HEK293 (cell line): ENCODE measurements around the gene ADGB.

Source experiments
- CTCF ChIP-seq: fragments of 450-650 bp; formaldehyde crosslinking; IDR thresholded peaks from 2 replicates; pipeline ENCODE4 v1.5.1; 2016; ENCODE audit warnings: missing biosample characterization, missing genetic modification characterization
- OVOL3 ChIP-seq: fragments of 450-650 bp; formaldehyde crosslinking; IDR thresholded peaks from 2 replicates; pipeline ENCODE4 v1.5.1; 2016; ENCODE audit warnings: missing biosample characterization, missing genetic modification characterization
- YY1 ChIP-seq: fragments of 450-650 bp; formaldehyde crosslinking; IDR thresholded peaks from 2 replicates; pipeline ENCODE4 v1.5.1; 2018; ENCODE audit warnings: missing biosample characterization, missing genetic modification characterization
- ZFP41 ChIP-seq: fragments of 450-650 bp; formaldehyde crosslinking; IDR thresholded peaks from 2 replicates; pipeline ENCODE4 v1.5.1; 2016; ENCODE audit warnings: missing biosample characterization, missing genetic modification characterization, borderline replicate concordance
- ZNF362 ChIP-seq: fragments of 450-650 bp; formaldehyde crosslinking; IDR thresholded peaks from 2 replicates; pipeline ENCODE4 v1.5.1; 2016; ENCODE audit warnings: missing biosample characterization, missing genetic modification characterization
- ZNF600 ChIP-seq: fragments of 450-650 bp; formaldehyde crosslinking; IDR thresholded peaks from 2 replicates; pipeline ENCODE4 v1.5.1; 2016; ENCODE audit warnings: missing biosample characterization, missing genetic modification characterization

GRCh38 chr6:146860583-146860982 is 261.8 kb downstream of the ADGB start:
- TF ChIP-seq CTCF (tag by site-specific recombination), result no peak
- no peak for TF ChIP-seq ZNF362 (tag by site-specific recombination)
- no peak for TF ChIP-seq YY1 (tag by site-specific recombination)
- no peak for TF ChIP-seq ZNF600 (tag by site-specific recombination)
- TF ChIP-seq ZFP41 (tag by site-specific recombination), result no peak
- no peak for TF ChIP-seq OVOL3
